ENCODE data around the gene ATP11C. TPM values are rescaled to one million over a fixed set of nuclear protein-coding genes. Genes with fewer than 3 reads are reported as not detected.

ATP11C gene
- total RNA-seq, 4 donors from 2014 or later: 23.5 to 41.8 (median 32.5) TPM

- DNase-seq (ENCODE audit: low spot score) (no peak), ATAC-seq (ENCODE audit: low FRiP score) (no peak)
- TF ChIP-seq, protein P1, sequence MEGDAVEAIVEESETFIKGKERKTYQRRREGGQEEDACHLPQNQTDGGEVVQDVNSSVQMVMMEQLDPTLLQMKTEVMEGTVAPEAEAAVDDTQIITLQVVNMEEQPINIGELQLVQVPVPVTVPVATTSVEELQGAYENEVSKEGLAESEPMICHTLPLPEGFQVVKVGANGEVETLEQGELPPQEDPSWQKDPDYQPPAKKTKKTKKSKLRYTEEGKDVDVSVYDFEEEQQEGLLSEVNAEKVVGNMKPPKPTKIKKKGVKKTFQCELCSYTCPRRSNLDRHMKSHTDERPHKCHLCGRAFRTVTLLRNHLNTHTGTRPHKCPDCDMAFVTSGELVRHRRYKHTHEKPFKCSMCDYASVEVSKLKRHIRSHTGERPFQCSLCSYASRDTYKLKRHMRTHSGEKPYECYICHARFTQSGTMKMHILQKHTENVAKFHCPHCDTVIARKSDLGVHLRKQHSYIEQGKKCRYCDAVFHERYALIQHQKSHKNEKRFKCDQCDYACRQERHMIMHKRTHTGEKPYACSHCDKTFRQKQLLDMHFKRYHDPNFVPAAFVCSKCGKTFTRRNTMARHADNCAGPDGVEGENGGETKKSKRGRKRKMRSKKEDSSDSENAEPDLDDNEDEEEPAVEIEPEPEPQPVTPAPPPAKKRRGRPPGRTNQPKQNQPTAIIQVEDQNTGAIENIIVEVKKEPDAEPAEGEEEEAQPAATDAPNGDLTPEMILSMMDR (IDR thresholded peaks at IDR 0.05): no peak
These were observed 134.2 kb downstream of the ATP11C start for GRCh38 chrX:139798701-139799100.

- no peak for ATAC-seq (ENCODE audit: low FRiP score)
- no peak for DNase-seq (ENCODE audit: low spot score)
- TF ChIP-seq, protein P1 (IDR thresholded peaks at IDR 0.05): no peak
These were observed 137.7 kb downstream of the ATP11C start for GRCh38 chrX:139795196-139795595.

GRCh38 chrX:139787601-139788000 lies 145.3 kb downstream of the ATP11C start:
- DNase-seq (ENCODE audit: low spot score) (no peak), ATAC-seq (ENCODE audit: low FRiP score) (no peak)
- TF ChIP-seq, protein P1 (IDR thresholded peaks at IDR 0.05): no peak

- ATAC-seq (ENCODE audit: low FRiP score): no peak
- no peak for DNase-seq (ENCODE audit: low spot score)
- TF ChIP-seq, protein P1 (IDR thresholded peaks at IDR 0.05): no peak
These were observed 148.0 kb downstream of the ATP11C start for GRCh38 chrX:139784807-139785206.

DNA sequence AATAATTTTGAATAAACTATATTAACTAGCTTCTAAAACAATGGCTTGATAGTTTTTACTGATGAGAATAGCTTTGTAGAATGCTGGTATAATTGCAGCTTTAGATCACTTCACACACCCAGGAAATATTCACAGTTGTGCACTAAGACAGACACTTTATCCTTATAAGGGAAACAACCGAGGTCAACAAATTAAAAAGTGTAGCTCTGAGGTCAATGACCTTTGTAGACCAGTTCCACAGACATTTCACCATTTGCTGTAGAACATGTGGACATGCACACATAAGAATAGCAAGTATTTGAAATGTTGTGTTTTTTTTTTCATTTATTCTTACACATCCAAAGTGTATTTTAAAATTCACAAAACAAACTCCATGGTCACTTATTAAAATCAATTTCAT lies 148.9 kb downstream of the ATP11C start:
- TF ChIP-seq, protein P1 (IDR thresholded peaks at IDR 0.05): no peak
- no peak for ATAC-seq (ENCODE audit: low FRiP score)

GRCh38 chrX:139783030-139783429 lies 149.8 kb downstream of the ATP11C start:
- DNase-seq (ENCODE audit: low spot score) (no peak), ATAC-seq (ENCODE audit: low FRiP score) (no peak)
- TF ChIP-seq, protein P1 (IDR thresholded peaks at IDR 0.05): no peak

More for the DNA sequence above, 148.9 kb downstream of the ATP11C start:
- no peak for DNase-seq (ENCODE audit: low spot score)

GRCh38 chrX:139776599-139776998 lies 156.3 kb downstream of the ATP11C start:
- DNase-seq (ENCODE audit: low spot score) (no peak), ATAC-seq (ENCODE audit: low FRiP score) (no peak)
- TF ChIP-seq, protein P1 (IDR thresholded peaks at IDR 0.05): no peak
